Large intestine (tissue), 12 donors: ENCODE measurements around the gene SULT1A1. TPM values are rescaled to one million over a fixed set of nuclear protein-coding genes. Genes with fewer than 3 reads are reported as not detected.
"Not testable (repeated sequence)": the region's sequence is repeated elsewhere in the genome, so short reads cannot be mapped to it uniquely, and the experiment has no call there.

Experiments used
- DNase-seq, 2 donors: peaks; one replicate each; pipeline versions ENCODE4 v3.0.0 to v3.0.0-alpha.2; 2013
- H3K27ac ChIP-seq: one replicate; pipeline ENCODE4 v1.5.1; 2013; ENCODE audit warnings: low read length
- H3K27me3 ChIP-seq: 2 replicates; pipeline ENCODE4 v1.6.1; 2013; ENCODE audit warnings: low read length; ENCODE audit not compliant: control insufficient read depth, insufficient read depth
- H3K36me3 ChIP-seq: 2 replicates; pipeline ENCODE4 v1.6.1; 2013; ENCODE audit warnings: low read length; ENCODE audit not compliant: control insufficient read depth, insufficient read depth
- H3K4me1 ChIP-seq: one replicate; pipeline ENCODE4 v1.6.1; 2013; ENCODE audit warnings: low read length; ENCODE audit not compliant: control insufficient read depth, insufficient read depth
- H3K4me3 ChIP-seq: one replicate; pipeline ENCODE4 v1.5.1; 2013; ENCODE audit warnings: low read length
- H3K9me3 ChIP-seq: one replicate; pipeline ENCODE4 v1.6.1; 2013; ENCODE audit warnings: mild to moderate bottlenecking, low read depth, low read length, moderate library complexity; ENCODE audit not compliant: control insufficient read depth
- WGBS: methylation state at CpG from one replicate; pipeline ENCODE4 v1.1.5; 2013; ENCODE audit warnings: low lambda C conversion rate; ENCODE audit not compliant: insufficient coverage; 5-methylcytosine and 5-hydroxymethylcytosine counted together
- long read RNA-seq, 11 donors: transcript quantifications; one replicate each; lab custom pipeline, GENCODE V29; 2026
- polyA plus RNA-seq: library from polyadenylated mRNA; unstranded; fragments of 120-200 nt; gene quantifications from one replicate; pipeline ENCODE4 v1.2.1, GENCODE V29; 2013

Gene SULT1A1
- polyA plus RNA-seq, result 67.5 TPM
- long read RNA-seq, donor 1, full-length matches to known transcripts, result 12 of 35 reads
- long read RNA-seq, donor 1, partial matches to known transcripts, result 23 of 35 reads
- long read RNA-seq, donor 1, other reads (novel, unspliced or antisense), result 0 of 35 reads
- long read RNA-seq, donor 2, full-length matches to known transcripts, result 39 of 60 reads
- long read RNA-seq, donor 2, partial matches to known transcripts, result 21 of 60 reads
- long read RNA-seq, donor 2, other reads (novel, unspliced or antisense), result 0 of 60 reads
- long read RNA-seq, donor 3, result 0 reads
- long read RNA-seq, donor 4, transcript SULT1A1-201 (8 exons, 1,162 nt), result major isoform, 5 of 5 reads
- long read RNA-seq, donor 4, partial matches to known transcripts, result 0 of 5 reads
- long read RNA-seq, donor 4, other reads (novel, unspliced or antisense), result 0 of 5 reads
- long read RNA-seq, donor 5, full-length matches to known transcripts, result 20 of 20 reads
- long read RNA-seq, donor 5, partial matches to known transcripts, result 0 of 20 reads
- long read RNA-seq, donor 5, other reads (novel, unspliced or antisense), result 0 of 20 reads
- long read RNA-seq, donor 6, full-length matches to known transcripts, result 43 of 83 reads
- long read RNA-seq, donor 6, partial matches to known transcripts, result 40 of 83 reads
- long read RNA-seq, donor 6, other reads (novel, unspliced or antisense), result 0 of 83 reads
- long read RNA-seq, donor 7, full-length matches to known transcripts, result 15 of 33 reads
- long read RNA-seq, donor 7, partial matches to known transcripts, result 18 of 33 reads
- long read RNA-seq, donor 7, other reads (novel, unspliced or antisense), result 0 of 33 reads
- long read RNA-seq, donor 8, full-length matches to known transcripts, result 58 of 126 reads
- long read RNA-seq, donor 8, partial matches to known transcripts, result 68 of 126 reads
- long read RNA-seq, donor 8, other reads (novel, unspliced or antisense), result 0 of 126 reads
- long read RNA-seq, donor 9, full-length matches to known transcripts, result 25 of 69 reads
- long read RNA-seq, donor 9, partial matches to known transcripts, result 44 of 69 reads
- long read RNA-seq, donor 9, other reads (novel, unspliced or antisense), result 0 of 69 reads
- long read RNA-seq, donor 10, full-length matches to known transcripts, result 27 of 43 reads
- long read RNA-seq, donor 10, partial matches to known transcripts, result 16 of 43 reads
- long read RNA-seq, donor 10, other reads (novel, unspliced or antisense), result 0 of 43 reads
- long read RNA-seq, donor 11, full-length matches to known transcripts, result 40 of 68 reads
- long read RNA-seq, donor 11, partial matches to known transcripts, result 28 of 68 reads
- long read RNA-seq, donor 11, other reads (novel, unspliced or antisense), result 0 of 68 reads

DNA sequence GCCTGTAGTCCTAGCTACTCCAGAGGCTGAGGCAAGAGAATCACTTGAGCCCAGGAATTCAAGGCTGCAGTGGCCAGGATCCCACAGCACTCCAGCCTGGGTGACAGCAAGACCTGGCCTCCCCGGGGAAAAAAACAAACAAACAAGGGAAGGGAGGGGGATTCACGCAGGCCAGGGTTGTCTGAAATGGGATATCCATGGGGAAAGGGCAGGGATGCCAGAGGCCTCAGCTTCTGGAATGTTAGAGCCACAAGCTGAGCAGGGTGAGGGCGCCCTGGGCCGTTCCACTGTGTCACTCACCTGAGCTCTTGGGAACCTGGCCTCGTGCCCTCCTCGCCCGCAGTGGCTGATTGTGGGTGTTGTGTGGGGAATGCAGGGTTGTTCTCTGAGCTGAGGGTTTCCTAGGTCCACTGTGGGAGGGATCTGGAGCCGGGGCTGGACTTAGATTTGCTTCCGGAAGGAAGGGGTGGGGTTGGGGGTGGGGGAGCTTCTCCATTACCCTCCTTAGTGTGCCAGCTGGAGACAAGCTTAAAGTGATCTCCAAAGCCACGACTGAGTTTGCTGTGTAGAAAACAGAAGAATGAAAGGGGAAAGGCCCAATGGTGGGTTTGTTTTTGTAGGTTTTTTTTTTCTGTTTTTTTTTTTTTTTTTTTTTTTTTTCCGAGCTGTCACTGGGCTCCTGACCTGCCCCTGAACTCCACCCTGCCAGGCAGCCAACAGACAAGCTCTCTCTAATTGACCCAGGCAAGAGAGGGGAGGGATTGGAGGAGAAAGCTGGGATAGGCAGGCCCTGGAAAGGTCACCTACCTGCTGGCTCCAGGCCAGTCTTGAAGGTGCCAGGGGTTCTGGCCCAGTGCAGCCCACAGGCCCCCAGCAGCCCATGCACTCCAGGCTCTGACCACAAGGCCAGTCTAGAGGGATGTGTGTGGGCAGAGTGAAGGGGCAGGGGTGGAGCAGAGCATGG lies at the start of gene SULT1A1:
TSS of gene SULT1A1 (minus strand) at position 414 of the 964 bp plus-strand sequence. CDS start 1,189 bp downstream, outside the sequence.
- peaks cover 19% of the 10 kb centered on the region for H3K36me3 ChIP-seq
- H3K4me3 ChIP-seq, result peak within 1 kb of the TSS; percentile 42
- H3K27me3 ChIP-seq, result no peaks in the 10 kb centered on the region
- H3K9me3 ChIP-seq, result no peaks in the 10 kb centered on the region
- WGBS, result no CpG with 5 or more reads among the region's 11 CpGs
- H3K27ac ChIP-seq, result peak within 1 kb of the TSS; percentile 86
- peak; percentile 92 to 94 for DNase-seq
- peaks cover 34% of the 10 kb centered on the region for H3K4me1 ChIP-seq

DNA sequence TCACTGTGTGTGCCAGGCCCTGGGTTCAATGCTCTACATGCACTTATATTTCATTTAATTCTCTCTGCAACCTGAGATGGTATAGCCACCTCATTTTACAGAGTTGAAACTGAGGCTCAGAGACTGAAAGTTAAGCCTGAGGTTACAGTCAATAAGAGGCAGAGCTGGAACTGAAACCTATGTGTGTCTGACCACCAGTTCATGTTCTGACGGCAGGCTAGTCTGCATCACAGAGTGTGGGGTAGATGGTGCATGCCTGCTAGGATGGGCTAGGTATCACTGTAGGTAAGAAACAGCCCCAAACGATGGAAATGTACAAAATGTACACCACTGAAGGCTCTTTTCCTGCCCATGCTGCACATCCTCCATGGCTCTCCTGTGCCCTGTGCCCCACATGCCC lies 30.1 kb upstream of the SULT1A1 start:
- not testable (repeated sequence) for H3K27ac ChIP-seq, H3K9me3 ChIP-seq, H3K27me3 ChIP-seq, H3K36me3 ChIP-seq, H3K4me3 ChIP-seq, DNase-seq, H3K4me1 ChIP-seq
- no CpG with 5 or more reads among the region's 2 CpGs for WGBS

GRCh38 chr16:28638359-28638758 lies 28.5 kb upstream of the SULT1A1 start:
- not testable (repeated sequence) for H3K27ac ChIP-seq, H3K4me1 ChIP-seq, H3K9me3 ChIP-seq, H3K36me3 ChIP-seq, H3K4me3 ChIP-seq, H3K27me3 ChIP-seq, DNase-seq
- no CpG with 5 or more reads among the region's 5 CpGs for WGBS

- not testable (repeated sequence) for H3K36me3 ChIP-seq, H3K4me1 ChIP-seq, H3K27ac ChIP-seq, H3K9me3 ChIP-seq, H3K27me3 ChIP-seq, H3K4me3 ChIP-seq, DNase-seq
- no CpG with 5 or more reads among the region's 1 CpG for WGBS
Measured at GRCh38 chr16:28637765-28638164, 27.9 kb upstream of the SULT1A1 start, which contains the start of gene NPIPB8. Gene NPIPB8 (plus strand): TSS chr16:28638065. CDS start chr16:28638361, 296 bp downstream.

DNA sequence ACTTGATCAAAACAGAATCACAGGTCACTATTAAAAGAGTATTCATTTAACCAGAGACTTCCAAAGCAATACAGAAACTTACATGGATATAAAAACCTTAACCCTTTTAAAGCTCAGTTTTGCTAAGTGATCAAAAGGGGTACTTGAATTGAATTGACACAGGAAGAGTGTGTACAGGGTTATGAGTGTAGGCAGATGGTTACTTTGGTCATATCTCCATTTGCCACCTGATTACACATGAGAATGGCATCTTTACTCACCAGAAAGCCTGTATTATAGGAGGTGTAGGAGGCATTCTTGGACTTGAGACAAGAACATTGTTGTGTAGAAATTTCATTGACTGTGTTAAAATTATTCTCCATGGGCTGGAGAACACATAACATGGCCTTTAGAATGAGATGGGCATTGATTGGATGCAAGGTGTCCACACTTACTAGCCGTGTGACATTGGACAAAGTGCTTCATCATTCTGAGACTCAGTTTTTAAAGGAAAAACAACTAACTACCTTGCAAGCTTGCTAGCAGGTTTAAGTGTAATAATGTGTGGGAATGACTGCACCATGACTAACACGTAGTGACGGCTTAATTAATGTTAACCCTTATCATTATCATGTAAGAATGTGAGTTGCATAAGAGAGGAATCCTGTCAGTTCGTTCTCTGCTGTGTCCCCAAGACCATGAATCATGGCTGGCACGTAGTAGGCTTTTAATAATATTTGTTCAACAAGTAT lies 26.4 kb upstream of the SULT1A1 start:
- no CpG with 5 or more reads among the region's 5 CpGs for WGBS
- H3K4me3 ChIP-seq, H3K4me1 ChIP-seq, H3K36me3 ChIP-seq, H3K27ac ChIP-seq, H3K27me3 ChIP-seq, H3K9me3 ChIP-seq: not testable (repeated sequence)
- peak in 1 of 2 donors; percentile 6 for DNase-seq

DNA sequence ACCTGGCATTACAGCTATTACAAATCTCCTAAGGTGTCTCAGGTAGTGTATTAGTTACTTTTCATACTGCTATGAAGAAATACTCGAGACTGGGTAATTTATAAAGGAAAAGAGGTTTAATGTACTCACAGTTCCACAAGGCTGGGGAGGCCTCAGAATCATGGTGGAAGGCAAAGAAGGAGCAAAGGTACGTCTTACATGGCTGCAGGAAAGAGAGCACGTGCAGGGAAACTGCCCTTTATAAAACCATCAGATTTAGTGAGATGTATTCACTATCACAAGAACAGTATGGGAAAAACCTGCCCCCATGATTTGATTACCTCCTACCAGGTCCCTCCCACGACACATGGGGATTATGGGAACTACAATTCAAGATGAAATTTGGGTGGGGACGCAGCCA lies 21.1 kb upstream of the SULT1A1 start:
- not testable (repeated sequence) for H3K4me1 ChIP-seq, H3K4me3 ChIP-seq, DNase-seq, H3K27ac ChIP-seq, H3K27me3 ChIP-seq, H3K9me3 ChIP-seq, H3K36me3 ChIP-seq
- 100% methylated on average over 1 of the region's 5 CpGs for WGBS

DNA sequence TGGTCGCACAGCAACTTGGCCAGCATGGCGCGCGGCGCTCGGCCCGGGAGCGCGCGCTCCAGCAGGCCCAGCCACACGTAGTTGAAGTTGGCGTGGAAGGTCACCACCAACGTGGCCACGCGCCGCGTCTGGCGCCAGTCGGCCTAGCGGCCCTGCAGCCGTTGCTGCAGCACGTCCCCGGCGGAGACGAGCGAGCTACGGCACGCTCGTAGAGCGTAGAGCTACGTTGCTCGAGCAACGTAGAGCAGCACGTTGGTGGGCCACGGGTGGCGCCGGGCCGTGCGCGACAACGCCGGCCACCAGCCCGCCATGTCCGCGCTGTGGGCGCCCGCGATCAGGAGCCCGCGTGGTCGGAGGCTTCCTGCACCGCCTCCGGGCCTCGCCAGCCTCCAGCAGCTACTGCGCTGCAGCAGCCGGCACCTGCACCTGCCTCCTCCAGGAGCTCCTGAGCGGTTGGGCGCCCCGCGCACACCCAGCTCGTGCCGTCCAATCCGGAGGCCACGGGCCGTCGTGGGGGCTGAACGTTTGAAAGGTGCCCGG lies 13.4 kb upstream of the SULT1A1 start:
- Histone ChIP-seq H3K36me3 (peaks cover 10% of the 10 kb centered on the region), H3K27me3 (no peaks in the 10 kb centered on the region), H3K9me3 (no peaks in the 10 kb centered on the region), H3K4me1 (peaks cover 13% of the 10 kb centered on the region), H3K27ac (peak overlapping the region; percentile 26), H3K4me3 (peak overlapping the region; percentile 48)
- WGBS, result no CpG with 5 or more reads among the region's 68 CpGs
- peak; percentile 45 to 82 for DNase-seq

GRCh38 chr16:28622532-28623171 lies 12.8 kb upstream of the SULT1A1 start:
- Histone ChIP-seq H3K36me3 (peaks cover 10% of the 10 kb centered on the region), H3K4me1 (peaks cover 13% of the 10 kb centered on the region), H3K27ac (peak overlapping the region; percentile 38), H3K4me3 (peak overlapping the region; percentile 48)
- not testable (repeated sequence) for H3K27me3 ChIP-seq, H3K9me3 ChIP-seq
- peak in 1 of 2 donors; percentile 29 for DNase-seq
- no CpG with 5 or more reads among the region's 24 CpGs for WGBS
